Measurements from ENCODE around the gene TCF3. TPM values are rescaled to one million over a fixed set of nuclear protein-coding genes. Genes with fewer than 3 reads are reported as not detected.

Gene TCF3
- total RNA-seq, 1 experiment from 2014 or later, result 208 TPM

DNA sequence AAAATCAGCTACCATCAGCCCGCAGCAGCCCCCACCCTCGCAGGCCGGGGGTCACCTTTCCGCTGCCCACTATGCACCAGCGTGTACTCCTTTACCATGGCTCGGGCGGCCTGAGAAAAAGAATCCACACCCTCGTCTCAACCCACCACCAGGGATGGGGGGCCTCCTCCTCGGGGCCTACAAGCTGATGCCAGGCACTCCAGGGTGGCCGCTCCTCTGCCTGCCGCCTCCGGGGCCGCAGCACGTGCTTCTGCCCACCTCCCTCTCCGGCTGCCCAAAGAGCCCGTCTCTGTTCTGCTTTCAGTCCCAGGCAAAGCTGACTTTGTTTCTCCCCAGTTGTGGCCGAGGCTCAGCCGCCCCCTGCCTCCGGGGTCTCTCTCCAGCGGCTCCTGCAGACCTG is 73.2 kb downstream of the TCF3 start:
- no peaks in the 10 kb centered on the region for H3K27me3 ChIP-seq (ENCODE audit: insufficient read depth, low read length)
- no peak overlapping the region for H3K4me3 ChIP-seq (replicated peaks in 1 of 2; ENCODE audit: low read depth in 1 of 2, low read length in 2 of 2)
- DNase-seq (ENCODE audit: low read depth, low spot score) (no peak), ATAC-seq (no peak)
- H3K4me1 ChIP-seq (ENCODE audit: control insufficient read depth in 1 of 2, insufficient read depth in 2 of 2, low read length in 2 of 2), result no peaks in the 10 kb centered on the region
- no peak overlapping the region for H3K9ac ChIP-seq (ENCODE audit: low read length)
- intact Hi-C loops (cut with micrococcal nuclease), result no loop called here
- H3K9me2 ChIP-seq (ENCODE audit: insufficient read depth), result no peaks in the 10 kb centered on the region
- TF ChIP-seq, protein P1, sequence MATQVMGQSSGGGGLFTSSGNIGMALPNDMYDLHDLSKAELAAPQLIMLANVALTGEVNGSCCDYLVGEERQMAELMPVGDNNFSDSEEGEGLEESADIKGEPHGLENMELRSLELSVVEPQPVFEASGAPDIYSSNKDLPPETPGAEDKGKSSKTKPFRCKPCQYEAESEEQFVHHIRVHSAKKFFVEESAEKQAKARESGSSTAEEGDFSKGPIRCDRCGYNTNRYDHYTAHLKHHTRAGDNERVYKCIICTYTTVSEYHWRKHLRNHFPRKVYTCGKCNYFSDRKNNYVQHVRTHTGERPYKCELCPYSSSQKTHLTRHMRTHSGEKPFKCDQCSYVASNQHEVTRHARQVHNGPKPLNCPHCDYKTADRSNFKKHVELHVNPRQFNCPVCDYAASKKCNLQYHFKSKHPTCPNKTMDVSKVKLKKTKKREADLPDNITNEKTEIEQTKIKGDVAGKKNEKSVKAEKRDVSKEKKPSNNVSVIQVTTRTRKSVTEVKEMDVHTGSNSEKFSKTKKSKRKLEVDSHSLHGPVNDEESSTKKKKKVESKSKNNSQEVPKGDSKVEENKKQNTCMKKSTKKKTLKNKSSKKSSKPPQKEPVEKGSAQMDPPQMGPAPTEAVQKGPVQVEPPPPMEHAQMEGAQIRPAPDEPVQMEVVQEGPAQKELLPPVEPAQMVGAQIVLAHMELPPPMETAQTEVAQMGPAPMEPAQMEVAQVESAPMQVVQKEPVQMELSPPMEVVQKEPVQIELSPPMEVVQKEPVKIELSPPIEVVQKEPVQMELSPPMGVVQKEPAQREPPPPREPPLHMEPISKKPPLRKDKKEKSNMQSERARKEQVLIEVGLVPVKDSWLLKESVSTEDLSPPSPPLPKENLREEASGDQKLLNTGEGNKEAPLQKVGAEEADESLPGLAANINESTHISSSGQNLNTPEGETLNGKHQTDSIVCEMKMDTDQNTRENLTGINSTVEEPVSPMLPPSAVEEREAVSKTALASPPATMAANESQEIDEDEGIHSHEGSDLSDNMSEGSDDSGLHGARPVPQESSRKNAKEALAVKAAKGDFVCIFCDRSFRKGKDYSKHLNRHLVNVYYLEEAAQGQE (IDR thresholded peaks at IDR 0.05; ENCODE audit: low read depth), result no peak
- TF ChIP-seq FOSL1 (IDR thresholded peaks at IDR 0.05; ENCODE audit: low read depth) (no peak), JUND (IDR thresholded peaks at IDR 0.05) (no peak), SP1 (IDR thresholded peaks at IDR 0.05; ENCODE audit: low read depth) (no peak), ZFX (IDR thresholded peaks at IDR 0.05) (no peak), POLR2A (IDR thresholded peaks at IDR 0.05; ENCODE audit: borderline replicate concordance, extremely low read depth, insufficient read depth, insufficient read length) (no peak), ZNF274 (IDR thresholded peaks at IDR 0.05; ENCODE audit: low read depth, low read length) (no peak), ATF3 (IDR thresholded peaks at IDR 0.05) (no peak), EZH2phosphoT487 (IDR thresholded peaks at IDR 0.05; ENCODE audit: borderline replicate concordance) (no peak), SIN3A (IDR thresholded peaks at IDR 0.05; ENCODE audit: low read depth) (no peak), EGR1 (IDR thresholded peaks at IDR 0.05; ENCODE audit: low read depth) (no peak), YY1 (IDR thresholded peaks at IDR 0.05; ENCODE audit: extremely low read depth, insufficient replicate concordance, low read depth, low read length) (no peak), EZH2 (IDR thresholded peaks at IDR 0.05) (no peak), SRF (IDR thresholded peaks at IDR 0.05; ENCODE audit: low read depth) (no peak), TCF7L2 (IDR thresholded peaks at IDR 0.05; ENCODE audit: borderline replicate concordance, extremely low read depth, insufficient read depth, insufficient read length) (no peak), CEBPB (IDR thresholded peaks at IDR 0.05; ENCODE audit: low read depth) (no peak), CBX3 (IDR thresholded peaks at IDR 0.05; ENCODE audit: low read depth) (no peak)
- TF ChIP-seq, protein P2, sequence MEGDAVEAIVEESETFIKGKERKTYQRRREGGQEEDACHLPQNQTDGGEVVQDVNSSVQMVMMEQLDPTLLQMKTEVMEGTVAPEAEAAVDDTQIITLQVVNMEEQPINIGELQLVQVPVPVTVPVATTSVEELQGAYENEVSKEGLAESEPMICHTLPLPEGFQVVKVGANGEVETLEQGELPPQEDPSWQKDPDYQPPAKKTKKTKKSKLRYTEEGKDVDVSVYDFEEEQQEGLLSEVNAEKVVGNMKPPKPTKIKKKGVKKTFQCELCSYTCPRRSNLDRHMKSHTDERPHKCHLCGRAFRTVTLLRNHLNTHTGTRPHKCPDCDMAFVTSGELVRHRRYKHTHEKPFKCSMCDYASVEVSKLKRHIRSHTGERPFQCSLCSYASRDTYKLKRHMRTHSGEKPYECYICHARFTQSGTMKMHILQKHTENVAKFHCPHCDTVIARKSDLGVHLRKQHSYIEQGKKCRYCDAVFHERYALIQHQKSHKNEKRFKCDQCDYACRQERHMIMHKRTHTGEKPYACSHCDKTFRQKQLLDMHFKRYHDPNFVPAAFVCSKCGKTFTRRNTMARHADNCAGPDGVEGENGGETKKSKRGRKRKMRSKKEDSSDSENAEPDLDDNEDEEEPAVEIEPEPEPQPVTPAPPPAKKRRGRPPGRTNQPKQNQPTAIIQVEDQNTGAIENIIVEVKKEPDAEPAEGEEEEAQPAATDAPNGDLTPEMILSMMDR (IDR thresholded peaks at IDR 0.05 in 2 of 3, conservative IDR thresholded peaks at IDR 0.05 in 1 of 3; ENCODE audit: borderline replicate concordance in 1 of 3, insufficient read depth in 1 of 3, low read depth in 2 of 3, low read length in 2 of 3), result no peak
- TF ChIP-seq, protein P3, sequence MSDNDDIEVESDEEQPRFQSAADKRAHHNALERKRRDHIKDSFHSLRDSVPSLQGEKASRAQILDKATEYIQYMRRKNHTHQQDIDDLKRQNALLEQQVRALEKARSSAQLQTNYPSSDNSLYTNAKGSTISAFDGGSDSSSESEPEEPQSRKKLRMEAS (IDR thresholded peaks at IDR 0.05), result no peak
- no TSS peak for BruUV-seq (replicated peaks)
- no peak overlapping the region for H3K27ac ChIP-seq (ENCODE audit: low read depth, low read length)
- H3K79me2 ChIP-seq (ENCODE audit: insufficient read depth, low read length), result no peaks in the 10 kb centered on the region
- peaks cover 4 to 11% of the 10 kb centered on the region in 2 experiments; a peak in 1 of 4 replicates for H3K36me3 ChIP-seq (ENCODE audit: control insufficient read depth in 1 of 2, insufficient read depth in 2 of 2, low read length in 2 of 2)
- no peaks in the 10 kb centered on the region for H3K9me3 ChIP-seq (ENCODE audit: control insufficient read depth in 1 of 2, insufficient read depth in 1 of 2, low read depth in 1 of 2, low read length in 2 of 2)
- H2AFZ ChIP-seq (ENCODE audit: low read depth, low read length, poor library complexity, severe bottlenecking), result no peak overlapping the region
- ChIA-PET CTCF (no interaction called here), POLR2A (no interaction called here), RAD21 (ENCODE audit: low non-redundant PET in 1 of 2, low total read pairs in 2 of 2, uncharacterized antibody in 2 of 2, unreplicated experiment in 2 of 2) (no interaction called here)
- no peak overlapping the region for H3K4me2 ChIP-seq (ENCODE audit: low read length)
- no peaks in the 10 kb centered on the region for H4K20me1 ChIP-seq (ENCODE audit: insufficient read depth)

Data from HCT116 (cell line).